Neutrophil (primary cell): Measurements from ENCODE around the gene KCNQ5.

Experiments
- H3K27ac ChIP-seq: fragments of 200-600 bp; sonication (generic); 2 replicates; pipeline ENCODE4 v1.5.1; 2016; ENCODE audit warnings: mild to moderate bottlenecking, moderate library complexity
- H3K27me3 ChIP-seq: fragments of 200-600 bp; sonication (generic); 2 replicates; pipeline ENCODE4 v1.6.0; 2016; ENCODE audit warnings: mild to moderate bottlenecking
- H3K36me3 ChIP-seq: fragments of 200-600 bp; sonication (generic); 2 replicates; pipeline ENCODE4 v1.5.1; 2017
- H3K4me1 ChIP-seq, 2 experiments: fragments of 200-600 bp in 1 of 2; sonication (generic) in 1 of 2; 1 replicate in 1 of 2; 2 replicates in 1 of 2; pipeline versions ENCODE4 v1.5.1 to v1.6.1; 2013 to 2016; ENCODE audit warnings: low read depth in 1 of 2, low read length in 1 of 2, mild to moderate bottlenecking in 1 of 2, moderate library complexity in 1 of 2; ENCODE audit not compliant: control insufficient read depth in 1 of 2, insufficient read depth in 1 of 2
- H3K4me3 ChIP-seq, 2 experiments: fragments of 200-600 bp in 1 of 2; sonication (generic) in 1 of 2; 1 replicate in 1 of 2; 2 replicates in 1 of 2; pipeline ENCODE4 v1.5.1; 2013 to 2016; ENCODE audit warnings: low read depth in 1 of 2, low read length in 1 of 2, mild to moderate bottlenecking in 1 of 2, moderate library complexity in 1 of 2
- H3K9me3 ChIP-seq: fragments of 200-600 bp; sonication (generic); 2 replicates; pipeline ENCODE4 v1.5.1; 2016
- TF ChIP-seq, protein P1 (sequence below): fragments of 200-600 bp; sonication (generic); IDR thresholded peaks from 2 replicates; pipeline ENCODE4 v1.5.1; 2016; ENCODE audit warnings: antibody characterized with exemption

KCNQ5 gene

DNA sequence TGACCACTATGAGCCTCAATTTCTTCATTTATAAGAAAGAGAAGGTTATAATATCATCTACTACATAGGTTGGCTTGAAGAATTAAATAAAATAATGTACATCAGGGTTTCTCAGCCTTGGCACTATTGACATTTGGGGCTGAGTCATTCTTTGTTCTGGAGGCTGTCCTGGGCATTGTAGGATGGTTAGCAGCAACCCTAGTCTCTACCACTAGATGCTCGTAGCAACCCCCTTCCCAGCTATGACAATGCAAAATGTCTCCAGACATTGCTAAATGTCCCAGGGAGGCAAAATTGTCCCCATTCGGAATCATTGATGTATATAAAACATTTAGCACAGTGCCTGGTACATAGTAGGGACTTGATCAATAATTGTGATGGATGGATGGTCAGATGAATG lies 451.4 kb downstream of the KCNQ5 start:
- H3K27me3 ChIP-seq = no peaks in the 10 kb centered on the region
- H3K9me3 ChIP-seq = no peaks in the 10 kb centered on the region
- no peak overlapping the region for H3K27ac ChIP-seq
- H3K36me3 ChIP-seq = no peaks in the 10 kb centered on the region
- H3K4me3 ChIP-seq = no peak overlapping the region
- H3K4me1 ChIP-seq = no peaks in the 10 kb centered on the region
- TF ChIP-seq, protein P1, sequence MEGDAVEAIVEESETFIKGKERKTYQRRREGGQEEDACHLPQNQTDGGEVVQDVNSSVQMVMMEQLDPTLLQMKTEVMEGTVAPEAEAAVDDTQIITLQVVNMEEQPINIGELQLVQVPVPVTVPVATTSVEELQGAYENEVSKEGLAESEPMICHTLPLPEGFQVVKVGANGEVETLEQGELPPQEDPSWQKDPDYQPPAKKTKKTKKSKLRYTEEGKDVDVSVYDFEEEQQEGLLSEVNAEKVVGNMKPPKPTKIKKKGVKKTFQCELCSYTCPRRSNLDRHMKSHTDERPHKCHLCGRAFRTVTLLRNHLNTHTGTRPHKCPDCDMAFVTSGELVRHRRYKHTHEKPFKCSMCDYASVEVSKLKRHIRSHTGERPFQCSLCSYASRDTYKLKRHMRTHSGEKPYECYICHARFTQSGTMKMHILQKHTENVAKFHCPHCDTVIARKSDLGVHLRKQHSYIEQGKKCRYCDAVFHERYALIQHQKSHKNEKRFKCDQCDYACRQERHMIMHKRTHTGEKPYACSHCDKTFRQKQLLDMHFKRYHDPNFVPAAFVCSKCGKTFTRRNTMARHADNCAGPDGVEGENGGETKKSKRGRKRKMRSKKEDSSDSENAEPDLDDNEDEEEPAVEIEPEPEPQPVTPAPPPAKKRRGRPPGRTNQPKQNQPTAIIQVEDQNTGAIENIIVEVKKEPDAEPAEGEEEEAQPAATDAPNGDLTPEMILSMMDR = no peak

DNA sequence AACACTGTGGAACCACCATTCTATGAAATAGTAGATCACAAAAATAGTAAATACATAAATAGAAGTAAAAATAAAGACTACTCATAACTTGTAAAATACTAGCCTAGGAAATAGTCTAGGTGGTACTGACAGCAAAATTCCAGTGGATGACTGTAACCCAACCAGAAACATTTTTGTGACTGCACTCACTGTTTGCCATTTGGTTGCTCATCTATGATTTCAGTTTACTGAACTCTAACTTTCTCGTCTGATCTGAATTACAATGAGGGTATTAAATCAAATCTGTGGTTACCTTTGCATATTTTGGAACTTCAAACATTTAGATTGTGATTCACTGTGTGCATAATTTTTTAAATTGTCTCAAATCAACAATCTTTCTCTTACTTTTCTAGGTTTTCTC lies 452.3 kb downstream of the KCNQ5 start:
- H3K36me3 ChIP-seq = no peaks in the 10 kb centered on the region
- H3K27me3 ChIP-seq = no peaks in the 10 kb centered on the region
- TF ChIP-seq, protein P1 = no peak
- no peak overlapping the region for H3K27ac ChIP-seq
- no peak overlapping the region for H3K4me3 ChIP-seq
- no peaks in the 10 kb centered on the region for H3K4me1 ChIP-seq
- H3K9me3 ChIP-seq = no peaks in the 10 kb centered on the region

DNA sequence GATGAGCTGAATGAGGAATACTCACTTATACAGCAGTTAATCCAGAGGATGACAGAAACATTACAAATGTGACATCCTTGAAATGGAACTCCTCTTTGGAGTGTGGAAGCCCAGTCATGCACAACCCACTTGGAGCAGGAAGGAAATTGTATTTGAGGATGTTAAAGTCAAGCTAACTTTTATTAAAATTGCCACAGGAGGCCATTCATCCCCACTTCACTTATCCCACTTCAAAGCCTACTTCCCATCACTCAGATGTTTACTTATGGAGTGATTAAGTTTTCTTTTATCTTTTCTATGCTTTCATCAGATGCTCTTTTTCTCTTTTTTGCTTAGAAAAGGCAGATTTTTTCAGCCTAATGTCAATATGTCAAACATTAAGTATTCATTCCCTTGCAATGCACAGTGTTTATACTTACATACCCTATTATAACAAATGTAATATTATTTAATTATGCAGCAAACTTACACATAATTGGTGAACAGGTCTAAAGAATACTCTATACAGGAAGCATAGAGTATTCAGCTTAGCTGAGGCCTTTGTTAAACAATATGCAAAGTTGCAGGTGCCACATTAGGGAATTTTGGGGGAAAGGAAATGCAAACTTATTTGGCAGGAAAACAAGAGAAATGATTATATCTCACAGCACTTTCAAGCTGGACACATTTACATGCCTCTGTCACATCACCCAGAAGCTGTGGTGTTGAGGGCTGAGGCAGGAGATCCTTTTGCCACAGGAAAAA lies 454.5 kb downstream of the KCNQ5 start:
- H3K27me3 ChIP-seq = no peaks in the 10 kb centered on the region
- no peak overlapping the region for H3K4me3 ChIP-seq
- TF ChIP-seq, protein P1 = no peak
- H3K36me3 ChIP-seq = no peaks in the 10 kb centered on the region
- H3K9me3 ChIP-seq = no peaks in the 10 kb centered on the region
- H3K4me1 ChIP-seq = no peaks in the 10 kb centered on the region
- H3K27ac ChIP-seq = no peak overlapping the region

DNA sequence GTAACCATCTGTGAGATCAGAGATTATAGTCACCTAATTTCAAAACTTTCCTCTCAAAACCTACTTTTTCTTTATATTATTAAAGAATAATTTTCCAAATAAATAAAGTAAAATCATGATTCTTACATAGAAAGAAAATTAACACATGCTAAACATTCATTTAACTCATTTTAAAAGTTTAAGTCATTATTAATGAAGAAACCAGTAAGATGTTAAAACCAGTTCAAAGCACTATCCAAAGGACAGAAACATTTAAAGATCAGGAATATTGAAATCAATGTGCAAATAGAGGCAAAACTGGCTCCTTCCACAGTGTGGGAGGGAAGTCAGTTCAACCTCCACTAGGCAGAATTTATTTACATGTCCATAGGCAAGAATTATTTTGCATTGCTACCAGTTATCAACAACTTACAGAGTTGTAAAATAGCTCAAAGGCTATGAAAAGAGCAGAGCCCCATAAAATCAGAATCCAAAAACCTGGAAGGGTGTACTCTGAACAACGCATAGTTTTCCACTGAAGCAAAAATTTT lies 456.5 kb downstream of the KCNQ5 start:
- Histone ChIP-seq H3K36me3 (no peaks in the 10 kb centered on the region), H3K9me3 (no peaks in the 10 kb centered on the region), H3K27me3 (no peaks in the 10 kb centered on the region), H3K27ac (no peak overlapping the region), H3K4me1 (no peaks in the 10 kb centered on the region), H3K4me3 (no peak overlapping the region)
- TF ChIP-seq, protein P1 = no peak

DNA sequence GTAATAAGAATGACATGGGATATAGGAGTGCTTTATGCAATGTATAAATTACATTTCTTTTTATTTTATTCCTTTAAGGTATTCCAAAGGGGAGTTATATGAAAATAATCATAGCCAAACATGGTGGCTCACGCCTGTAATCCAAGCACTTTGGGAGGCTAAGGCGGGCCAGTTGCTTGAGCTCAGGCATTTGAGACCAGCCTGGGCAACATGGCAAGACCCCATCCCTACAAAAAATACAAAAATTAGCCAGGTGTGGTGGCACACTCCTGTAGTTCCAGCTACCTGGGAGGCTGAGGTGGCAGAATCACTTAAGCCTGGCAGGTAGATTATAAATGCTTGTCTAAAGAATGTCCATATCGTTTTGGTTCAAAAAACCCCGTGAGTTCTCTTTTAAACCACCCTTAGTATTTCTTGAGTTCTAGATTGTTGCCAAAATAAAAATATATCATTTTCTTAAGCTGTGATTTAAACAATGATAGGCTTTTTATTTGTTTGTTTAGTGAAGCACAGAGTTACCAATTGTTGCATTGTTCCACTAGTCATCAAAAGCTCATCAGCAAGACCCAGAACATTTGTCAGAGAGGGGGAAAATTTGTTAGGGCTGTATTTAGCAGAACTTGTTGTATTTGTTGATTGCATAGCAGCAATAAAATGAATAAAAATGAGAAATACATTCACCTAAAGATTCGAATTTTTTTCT lies 457.2 kb downstream of the KCNQ5 start:
- TF ChIP-seq, protein P1 = no peak
- no peak overlapping the region for H3K4me3 ChIP-seq
- no peaks in the 10 kb centered on the region for H3K9me3 ChIP-seq
- no peaks in the 10 kb centered on the region for H3K27me3 ChIP-seq
- H3K27ac ChIP-seq = no peak overlapping the region
- no peaks in the 10 kb centered on the region for H3K36me3 ChIP-seq
- no peaks in the 10 kb centered on the region for H3K4me1 ChIP-seq
